ENCODE results near the gene RHO. TPM values are rescaled to one million over a fixed set of nuclear protein-coding genes. Genes with fewer than 3 reads are reported as not detected.

The RHO gene
- total RNA-seq, 1 donor from 2014 or later = not detected

- intact Hi-C loops (cut with micrococcal nuclease) = no loop called here
Observed at GRCh38 chr3:129576514-129577352, 48.3 kb downstream of the RHO start.

DNA sequence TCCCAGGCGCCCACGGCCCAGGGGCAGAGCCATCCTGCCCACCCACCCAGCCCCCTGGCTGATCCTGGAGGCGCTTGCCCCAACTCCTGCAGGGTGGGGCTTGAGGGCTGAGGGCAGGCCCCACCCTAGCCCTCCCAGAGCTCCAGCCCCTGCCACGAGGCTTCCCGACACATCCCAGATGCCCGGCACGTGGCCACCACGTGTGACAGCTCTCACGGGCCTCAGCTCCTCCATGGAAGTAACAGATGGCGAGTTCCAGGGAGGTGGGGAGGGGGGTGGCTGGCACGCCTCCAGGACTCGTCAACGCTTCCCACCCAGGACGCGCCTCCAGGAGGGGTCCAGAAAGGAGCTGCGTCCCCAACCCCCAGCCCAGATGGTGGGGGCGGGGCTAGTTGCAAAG lies 48.9 kb downstream of the RHO start:
- intact Hi-C loops (cut with micrococcal nuclease) = no loop called here

- intact Hi-C loops (cut with micrococcal nuclease) = no loop called here
Observed at GRCh38 chr3:129577925-129578786, 49.7 kb downstream of the RHO start.

GRCh38 chr3:129579991-129580390 lies 51.6 kb downstream of the RHO start:
- intact Hi-C loops (cut with micrococcal nuclease) = no loop called here

DNA sequence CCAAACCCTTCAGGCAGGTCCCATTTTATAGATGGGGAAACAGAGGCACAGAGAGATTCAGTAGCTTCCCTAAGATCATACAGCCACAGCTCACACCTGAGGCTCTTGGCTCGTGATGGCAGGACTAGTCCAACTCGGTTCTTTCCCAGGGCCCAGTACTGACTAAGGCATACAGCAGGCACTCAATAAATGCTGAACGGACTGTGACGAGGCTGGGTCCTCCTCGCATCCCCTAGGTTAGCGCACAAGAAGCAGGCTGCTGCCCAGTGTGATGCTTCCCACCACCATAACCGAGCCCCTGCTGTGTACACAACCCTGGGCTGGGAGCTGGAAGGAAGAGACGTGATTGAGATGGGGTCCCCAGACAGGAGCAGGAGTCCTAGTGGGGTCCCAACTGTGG lies 53.2 kb downstream of the RHO start:
- intact Hi-C loops (cut with micrococcal nuclease) = no loop called here

GRCh38 chr3:129582799-129583198 lies 54.4 kb downstream of the RHO start:
- intact Hi-C loops (cut with micrococcal nuclease) = no loop called here

DNA sequence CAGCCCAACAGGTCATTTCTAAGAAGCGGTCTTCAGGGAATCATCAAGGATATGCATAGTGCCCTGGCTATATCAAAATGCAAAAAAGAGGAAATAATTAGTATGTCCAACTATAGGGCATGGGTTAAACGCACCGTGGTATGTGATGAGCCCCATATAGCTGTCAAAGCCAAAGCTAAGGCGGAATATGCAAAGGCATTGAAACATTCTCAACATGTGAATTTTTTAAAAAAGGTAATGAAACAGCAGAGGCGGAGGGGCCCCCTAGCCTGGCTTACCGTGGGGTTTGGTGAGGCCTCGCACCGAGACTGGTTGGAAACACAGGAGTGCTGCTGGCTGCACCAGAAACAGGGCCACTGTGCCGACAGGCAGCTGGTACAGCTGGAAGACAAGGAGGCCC lies 54.9 kb downstream of the RHO start:
- intact Hi-C loops (cut with micrococcal nuclease) = no loop called here

DNA sequence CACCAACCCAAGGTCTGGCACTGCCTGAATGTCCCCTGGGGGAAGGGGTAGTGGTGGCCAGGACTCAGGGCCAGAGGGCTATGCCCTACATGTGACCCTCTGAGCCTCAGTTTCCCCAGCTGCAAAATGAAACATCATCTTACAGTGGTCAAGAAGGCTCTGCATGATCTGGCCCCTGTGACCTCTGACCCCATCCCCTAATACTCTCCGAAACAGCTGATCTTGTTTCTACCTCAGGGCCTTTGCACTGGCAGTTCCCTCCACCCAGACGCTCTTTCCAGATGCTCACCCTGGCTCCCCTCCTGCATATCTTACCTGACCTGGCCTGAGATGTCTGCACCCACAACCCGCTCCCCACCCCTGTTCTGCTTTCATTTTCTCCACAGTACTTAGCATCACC lies 56.2 kb downstream of the RHO start:
- intact Hi-C loops (cut with micrococcal nuclease) = no loop called here

Other genes starting within 250 kb of the RHO start
- 47.3 and 52.5 TPM in 2 replicates for gene HMCES, start 249.8 kb upstream of the RHO start, total RNA-seq
- 0.83 TPM in 2 replicates for gene EFCAB12, start 100.0 kb upstream of the RHO start, total RNA-seq
- 44.8 and 45.8 TPM in 2 replicates for gene MBD4, start 88.7 kb upstream of the RHO start, total RNA-seq
- 14.6 and 19.2 TPM in 2 replicates for gene IFT122, start 88.4 kb upstream of the RHO start, total RNA-seq
- not detected in 2 replicates for gene H1-8, start 14.5 kb downstream of the RHO start, total RNA-seq
- 0.81 and 1.1 TPM in 2 replicates for gene PLXND1, start 78.0 kb downstream of the RHO start, total RNA-seq